Islet precursor cell (in vitro differentiated cells): Measurements from ENCODE around the gene TMPRSS9.

Experiments used
- DNase-seq: peaks from one replicate; pipeline ENCODE4 v3.0.0-alpha.2; 2018

Gene TMPRSS9

GRCh38 chr19:2424686-2425621, 64.9 kb downstream of the TMPRSS9 start:
- DNase-seq, result peak; percentile 93

- DNase-seq, result no peak
Observed at GRCh38 chr19:2425622-2426581, 65.8 kb downstream of the TMPRSS9 start.

GRCh38 chr19:2426611-2427428, 66.8 kb downstream of the TMPRSS9 start:
- peak; percentile 64 for DNase-seq

GRCh38 chr19:2427429-2428320, 67.6 kb downstream of the TMPRSS9 start, which contains the start of gene TIMM13:
TSS of gene TIMM13 (minus strand) at chr19:2427586. CDS start at chr19:2427533, 53 bp downstream.
- peak; percentile 98 for DNase-seq

- peak; percentile 66 for DNase-seq
Observed at GRCh38 chr19:2428321-2428690, 68.2 kb downstream of the TMPRSS9 start.

GRCh38 chr19:2428756-2429711, 69.0 kb downstream of the TMPRSS9 start:
- peak; percentile 61 for DNase-seq

GRCh38 chr19:2429917-2430535, 70.0 kb downstream of the TMPRSS9 start:
- DNase-seq, result no peak

GRCh38 chr19:2431318-2432055, 71.4 kb downstream of the TMPRSS9 start:
- DNase-seq, result no peak

- no peak for DNase-seq
Observed at GRCh38 chr19:2432131-2432848, 72.2 kb downstream of the TMPRSS9 start.

GRCh38 chr19:2433854-2434253, 73.8 kb downstream of the TMPRSS9 start:
- DNase-seq, result no peak

GRCh38 chr19:2434267-2434666, 74.2 kb downstream of the TMPRSS9 start:
- DNase-seq, result no peak

GRCh38 chr19:2434721-2435265, 74.7 kb downstream of the TMPRSS9 start:
- DNase-seq, result no peak

GRCh38 chr19:2436384-2436783, 76.3 kb downstream of the TMPRSS9 start:
- DNase-seq, result no peak

- no peak for DNase-seq
Observed at GRCh38 chr19:2436926-2437325, 76.9 kb downstream of the TMPRSS9 start.

- no peak for DNase-seq
Observed at GRCh38 chr19:2438178-2438577, 78.1 kb downstream of the TMPRSS9 start.

GRCh38 chr19:2440515-2440914, 80.5 kb downstream of the TMPRSS9 start:
- DNase-seq, result no peak

GRCh38 chr19:2441096-2441752, 81.2 kb downstream of the TMPRSS9 start:
- no peak for DNase-seq
